Anterior cingulate cortex (tissue), 58 donors: ENCODE measurements around the gene PEAK3.

Source experiments
- DNase-seq, 58 donors: peaks; one replicate each; lab custom pipeline; 2025; lab: John Stamatoyannopoulos, UW

The PEAK3 gene

GRCh38 chr19:2228157-2229030 lies 53.6 kb downstream of the PEAK3 start:
- DNase-seq = no peak

- DNase-seq = peak in 5 of 58 donors; percentile 8 to 26 (median 12)
These were observed 54.4 kb downstream of the PEAK3 start for GRCh38 chr19:2227415-2228156.

- DNase-seq = no peak
These were observed 55.1 kb downstream of the PEAK3 start for GRCh38 chr19:2226840-2227360.

GRCh38 chr19:2226051-2226839 lies 55.7 kb downstream of the PEAK3 start:
- DNase-seq = no peak

GRCh38 chr19:2225415-2226050 lies 56.4 kb downstream of the PEAK3 start:
- DNase-seq = no peak

- no peak for DNase-seq
These were observed 57.1 kb downstream of the PEAK3 start for GRCh38 chr19:2224754-2225349.
